ENCODE measurements around the gene GABARAPL1. TPM values are rescaled to one million over a fixed set of nuclear protein-coding genes. Genes with fewer than 3 reads are reported as not detected.

The GABARAPL1 gene
- polyA plus RNA-seq, 3 donors from 2014 or later, result 50.8 to 69.3 (median 53.9) TPM

DNA sequence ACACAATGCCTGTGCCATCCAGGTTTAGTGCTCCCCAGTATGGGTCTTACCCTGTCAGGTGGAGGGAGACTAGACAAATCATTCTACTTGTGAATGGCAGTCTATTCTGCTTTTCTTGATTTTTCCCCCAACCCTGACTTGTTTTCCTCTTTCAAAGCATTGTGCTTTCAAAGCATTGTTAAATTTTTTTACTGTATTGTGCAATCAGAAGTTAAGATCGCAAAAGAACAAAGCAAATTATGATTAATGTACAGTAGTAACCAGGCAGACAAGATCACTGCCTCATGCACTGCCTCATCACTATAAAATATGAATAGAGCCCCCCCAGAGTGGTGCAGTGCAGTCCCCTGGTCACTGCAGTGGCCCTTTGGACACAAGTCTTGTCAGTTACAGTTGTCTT is 14.1 kb downstream of the GABARAPL1 start:
- H3K4me1 Mint-ChIP-seq, result peaks cover 6 to 32% of the 10 kb centered on the region in 2 donors
- peaks cover 0 to 8% (median 4%) of the 10 kb centered on the region in 3 donors for H3K27me3 Mint-ChIP-seq (ENCODE audit: low read depth in 3 of 3)
- no peak for DNase-seq
- peak overlapping the region in 1 of 6 donors; percentile 4 for H3K27ac Mint-ChIP-seq
- peaks cover 25 to 36% (median 32%) of the 10 kb centered on the region in 3 donors for H3K36me3 Mint-ChIP-seq
- no peaks in the 10 kb centered on the region for H3K9me3 Mint-ChIP-seq
- H3K4me3 Mint-ChIP-seq, result no peak overlapping the region

DNA sequence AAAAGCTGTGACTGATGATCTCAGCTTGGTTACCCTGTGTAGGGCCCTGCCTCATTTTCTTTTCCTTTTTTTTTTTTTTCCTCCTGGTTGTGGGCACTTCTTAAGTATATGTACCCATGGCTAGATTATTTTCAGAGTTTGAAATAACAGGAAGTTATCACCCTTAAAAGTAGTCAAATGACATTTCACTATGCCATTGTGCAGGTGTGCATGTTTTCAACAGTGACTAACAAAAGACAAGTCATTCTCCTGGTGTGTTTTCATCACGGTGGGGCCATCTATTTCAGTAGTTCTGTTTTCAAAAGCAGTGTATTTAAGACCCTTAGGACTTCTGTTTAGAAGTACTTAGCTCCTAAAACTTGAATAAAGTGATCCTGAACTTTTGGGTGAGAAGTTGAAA is 15.0 kb downstream of the GABARAPL1 start:
- H3K9me3 Mint-ChIP-seq, result no peaks in the 10 kb centered on the region
- peak overlapping the region in 1 of 6 donors; percentile 60 for H3K27ac Mint-ChIP-seq

DNA sequence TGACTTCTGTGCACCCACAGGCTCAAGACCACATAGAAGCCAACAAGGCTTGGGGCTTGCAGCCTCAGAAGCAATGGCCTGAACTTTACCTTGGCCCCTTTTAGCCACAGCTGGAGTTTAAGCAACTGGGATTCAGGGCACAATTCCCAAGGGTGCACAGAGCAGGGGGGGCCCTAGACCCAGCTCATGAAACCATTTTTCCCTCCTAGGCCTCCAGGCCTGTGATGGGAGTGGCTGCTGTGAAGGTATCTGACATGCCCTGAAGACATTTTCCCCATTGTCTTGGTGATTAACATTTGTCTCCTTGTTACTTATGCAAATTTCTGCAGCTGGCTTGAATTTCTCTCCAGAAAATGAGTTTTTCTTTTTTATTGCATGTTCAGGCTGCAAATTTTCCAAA is 21.9 kb downstream of the GABARAPL1 start:
- peaks cover 5 to 13% (median 10%) of the 10 kb centered on the region in 3 donors for H3K36me3 Mint-ChIP-seq

More for the DNA sequence above, 15.0 kb downstream of the GABARAPL1 start:
- peaks cover 6 to 32% of the 10 kb centered on the region in 2 donors for H3K4me1 Mint-ChIP-seq
- peaks cover 16 to 26% (median 23%) of the 10 kb centered on the region in 3 donors for H3K36me3 Mint-ChIP-seq
- H3K4me3 Mint-ChIP-seq, result no peak overlapping the region
- no peak for DNase-seq
- H3K27me3 Mint-ChIP-seq (ENCODE audit: low read depth in 3 of 3), result peaks cover 0 to 8% (median 4%) of the 10 kb centered on the region in 3 donors

DNA sequence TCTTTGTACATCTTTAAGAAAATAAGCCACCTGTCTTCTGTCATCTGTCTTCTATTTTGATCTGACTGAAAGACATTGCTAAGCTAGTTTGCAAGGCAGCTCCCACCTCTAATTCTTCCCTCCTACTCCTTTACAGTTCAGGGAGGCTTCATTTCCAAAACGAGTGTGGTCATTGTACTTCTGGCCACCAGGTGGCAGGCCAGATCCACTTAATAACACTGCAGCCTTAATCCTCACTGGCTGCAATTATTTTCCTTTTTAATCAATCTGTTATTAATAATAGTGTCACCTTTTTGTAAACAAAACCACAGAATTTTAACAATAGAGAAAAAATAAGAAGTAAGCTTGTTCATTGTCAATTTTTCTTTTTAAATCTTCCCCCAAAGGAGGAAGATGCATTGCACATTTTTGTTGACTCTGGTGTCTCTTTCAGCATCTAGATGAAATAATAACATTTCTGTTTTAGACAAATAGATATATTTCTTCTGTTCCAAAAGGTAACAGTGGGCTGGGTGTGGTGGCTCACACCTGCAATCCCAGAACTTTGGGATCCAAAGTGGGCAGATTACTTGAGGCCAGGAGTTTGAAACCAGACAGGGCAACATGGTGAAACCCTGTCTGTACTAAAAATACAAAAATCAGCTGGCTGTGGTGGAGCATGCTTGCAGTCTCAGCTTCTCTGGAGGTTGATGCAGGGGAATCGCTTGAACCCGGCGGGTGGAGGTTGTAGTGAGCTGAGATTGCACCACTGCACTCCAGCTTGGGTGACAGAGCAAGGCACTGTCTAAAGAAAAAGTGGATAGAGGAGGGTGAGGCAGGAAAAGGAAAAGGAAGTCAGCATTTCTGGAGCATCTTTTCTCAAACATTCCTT is 23.3 kb downstream of the GABARAPL1 start:
- H3K4me3 Mint-ChIP-seq, result peak overlapping the region; percentile 71 to 75 (median 73)
- peak overlapping the region; percentile 72 to 93 (median 92) for H3K27ac Mint-ChIP-seq
- H3K27me3 Mint-ChIP-seq (ENCODE audit: low read depth in 3 of 3), result peaks cover 0 to 6% (median 5%) of the 10 kb centered on the region in 3 donors
- DNase-seq, result peak; percentile 52 to 61 (median 61)
- peaks cover 56 to 63% of the 10 kb centered on the region in 2 donors for H3K4me1 Mint-ChIP-seq
- peaks cover 0 to 18% (median 9%) of the 10 kb centered on the region in 6 donors for H3K9me3 Mint-ChIP-seq
- H3K36me3 Mint-ChIP-seq, result peaks cover 5 to 13% (median 10%) of the 10 kb centered on the region in 3 donors

More for the DNA sequence above, 21.9 kb downstream of the GABARAPL1 start:
- Mint-ChIP-seq H3K4me1 (peaks cover 44 to 49% of the 10 kb centered on the region in 2 donors), H3K9me3 (peaks cover 0 to 18% (median 9%) of the 10 kb centered on the region in 6 donors), H3K27ac (peak overlapping the region in 1 of 6 donors; percentile 32), H3K27me3 (ENCODE audit: low read depth in 3 of 3) (peaks cover 0 to 5% (median 5%) of the 10 kb centered on the region in 3 donors), H3K4me3 (no peak overlapping the region)
- DNase-seq, result no peak

DNA sequence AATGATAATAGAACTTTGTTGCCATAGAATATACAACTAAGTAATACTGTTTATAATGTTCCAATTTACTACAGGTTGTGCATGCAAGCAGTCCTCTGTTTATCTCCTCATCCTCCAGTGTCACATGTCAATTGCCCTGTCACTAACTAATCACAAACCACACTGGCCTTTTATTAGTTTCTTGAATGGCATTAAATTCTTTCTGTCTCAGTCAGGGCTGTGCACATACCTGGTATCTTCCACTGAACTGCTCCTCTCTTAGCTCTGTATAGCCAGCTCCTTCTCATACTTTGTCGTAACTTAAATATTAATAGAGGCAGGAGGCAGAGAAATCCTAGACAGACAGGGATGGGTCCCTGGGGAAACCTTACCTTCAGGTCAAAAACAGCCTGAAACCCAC is 24.0 kb downstream of the GABARAPL1 start:
- Mint-ChIP-seq H3K27me3 (ENCODE audit: low read depth in 3 of 3) (peaks cover 0 to 6% (median 5%) of the 10 kb centered on the region in 3 donors), H3K27ac (peak overlapping the region; percentile 72 to 93 (median 92)), H3K4me3 (peak overlapping the region; percentile 71 to 75 (median 73)), H3K36me3 (peaks cover 5 to 13% (median 10%) of the 10 kb centered on the region in 3 donors), H3K4me1 (peaks cover 63 to 71% of the 10 kb centered on the region in 2 donors), H3K9me3 (peaks cover 0 to 18% (median 9%) of the 10 kb centered on the region in 6 donors)
- no peak for DNase-seq

DNA sequence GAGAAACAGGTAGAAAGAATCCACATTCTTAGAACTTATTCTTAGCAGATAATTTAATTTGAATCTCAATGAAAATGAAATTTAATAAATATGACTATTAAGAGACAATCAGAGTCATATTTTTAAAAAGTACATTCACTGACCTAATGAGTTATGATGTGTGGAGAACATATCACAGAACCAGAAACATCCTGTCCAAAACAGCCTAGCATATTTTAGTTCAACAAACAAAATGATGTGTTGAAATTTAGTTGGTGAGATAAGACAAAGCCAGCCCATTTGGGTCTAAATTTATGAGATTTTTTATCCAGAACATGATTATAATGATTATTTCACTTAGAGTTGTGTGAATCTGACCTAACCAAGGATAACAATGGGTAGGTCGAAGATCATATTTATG is 25.8 kb downstream of the GABARAPL1 start:
- no peak for DNase-seq
- peak overlapping the region; percentile 19 to 67 (median 62) for H3K4me3 Mint-ChIP-seq
- peaks cover 0 to 17% (median 9%) of the 10 kb centered on the region in 6 donors for H3K9me3 Mint-ChIP-seq
- peaks cover 77 to 89% of the 10 kb centered on the region in 2 donors for H3K4me1 Mint-ChIP-seq
- H3K27ac Mint-ChIP-seq, result peak overlapping the region; percentile 70 to 93 (median 91)
- peaks cover 5 to 13% (median 8%) of the 10 kb centered on the region in 3 donors for H3K36me3 Mint-ChIP-seq
- H3K27me3 Mint-ChIP-seq (ENCODE audit: low read depth in 3 of 3), result peaks cover 3 to 5% (median 3%) of the 10 kb centered on the region in 3 donors

DNA sequence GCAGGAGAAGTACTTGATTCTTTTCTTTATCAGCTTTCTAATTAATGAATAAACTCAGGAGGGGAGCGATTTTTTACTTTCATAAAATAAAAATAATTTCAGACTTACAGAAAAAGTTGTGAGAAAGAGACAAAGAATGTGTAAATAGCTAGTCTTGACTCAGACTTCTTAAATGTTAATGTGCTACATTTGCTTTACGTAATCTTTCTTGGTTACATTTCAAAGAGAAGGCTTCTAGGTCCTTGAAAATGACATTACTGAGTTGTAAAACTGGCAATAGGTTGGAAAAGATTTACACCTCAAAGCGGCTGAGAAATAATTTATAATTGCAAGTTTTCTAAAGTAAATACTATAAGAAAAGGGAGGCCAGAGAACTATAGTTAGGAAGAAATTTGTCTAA is 28.6 kb downstream of the GABARAPL1 start:
- no peaks in the 10 kb centered on the region for H3K9me3 Mint-ChIP-seq
- H3K36me3 Mint-ChIP-seq, result no peaks in the 10 kb centered on the region
- H3K27me3 Mint-ChIP-seq (ENCODE audit: low read depth in 3 of 3), result peaks cover 3 to 8% (median 7%) of the 10 kb centered on the region in 3 donors
- peaks cover 85 to 100% of the 10 kb centered on the region in 2 donors for H3K4me1 Mint-ChIP-seq
- peak overlapping the region in 4 of 5 donors; percentile 10 to 62 (median 48) for H3K4me3 Mint-ChIP-seq
- DNase-seq, result no peak
- H3K27ac Mint-ChIP-seq, result peak overlapping the region; percentile 75 to 98 (median 88)

DNA sequence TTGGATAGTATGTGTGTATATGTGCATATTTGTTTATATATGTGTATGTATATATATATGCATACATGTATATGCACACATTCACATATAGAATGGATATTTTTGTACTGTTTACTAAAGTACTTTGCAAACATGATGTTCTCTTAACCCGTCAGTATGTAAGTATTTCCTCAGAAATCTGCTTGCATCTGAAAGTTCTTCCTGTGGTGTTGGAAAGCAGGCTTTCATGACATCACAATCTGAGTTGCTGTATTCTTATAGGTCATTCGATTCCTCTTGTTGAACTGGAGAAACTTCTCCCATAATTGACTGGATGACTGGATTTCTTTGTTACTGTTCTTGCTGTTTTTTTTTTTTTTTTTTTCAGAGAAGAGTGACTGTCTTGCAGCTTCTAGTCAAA is 29.1 kb downstream of the GABARAPL1 start:
- H3K9me3 Mint-ChIP-seq, result no peaks in the 10 kb centered on the region
- peaks cover 83 to 100% of the 10 kb centered on the region in 2 donors for H3K4me1 Mint-ChIP-seq
- H3K4me3 Mint-ChIP-seq, result peak overlapping the region in 4 of 5 donors; percentile 33 to 81 (median 61)
- peaks cover 3 to 8% (median 7%) of the 10 kb centered on the region in 3 donors for H3K27me3 Mint-ChIP-seq (ENCODE audit: low read depth in 3 of 3)
- no peaks in the 10 kb centered on the region for H3K36me3 Mint-ChIP-seq
- no peak for DNase-seq
- H3K27ac Mint-ChIP-seq, result peak overlapping the region; percentile 7 to 98 (median 90)

DNA sequence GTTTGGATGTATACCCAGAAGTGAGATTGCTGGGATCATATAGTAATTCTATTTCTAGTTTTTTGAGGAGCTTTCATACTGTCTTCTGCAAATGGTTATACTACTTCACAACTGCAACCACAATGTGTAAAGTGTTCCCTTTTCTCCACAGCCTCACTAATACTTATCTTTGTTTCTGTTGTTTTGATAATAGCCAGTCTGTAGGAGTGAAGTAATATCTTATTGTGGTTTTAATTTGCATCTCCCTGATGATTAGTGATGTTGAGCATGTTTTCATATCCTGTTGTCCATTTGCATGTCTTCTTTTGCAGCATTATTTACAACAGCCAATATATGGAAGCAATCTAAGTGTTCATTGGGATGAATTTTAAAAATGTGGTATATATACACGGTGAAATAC is 29.9 kb downstream of the GABARAPL1 start:
- H3K9me3 Mint-ChIP-seq, result no peaks in the 10 kb centered on the region
- DNase-seq, result no peak
- H3K27ac Mint-ChIP-seq, result peak overlapping the region; percentile 74 to 98 (median 90)
- peaks cover 81 to 100% of the 10 kb centered on the region in 2 donors for H3K4me1 Mint-ChIP-seq
- H3K36me3 Mint-ChIP-seq, result no peaks in the 10 kb centered on the region
- peaks cover 3 to 8% (median 7%) of the 10 kb centered on the region in 3 donors for H3K27me3 Mint-ChIP-seq (ENCODE audit: low read depth in 3 of 3)
- peak overlapping the region; percentile 41 to 81 (median 80) for H3K4me3 Mint-ChIP-seq

DNA sequence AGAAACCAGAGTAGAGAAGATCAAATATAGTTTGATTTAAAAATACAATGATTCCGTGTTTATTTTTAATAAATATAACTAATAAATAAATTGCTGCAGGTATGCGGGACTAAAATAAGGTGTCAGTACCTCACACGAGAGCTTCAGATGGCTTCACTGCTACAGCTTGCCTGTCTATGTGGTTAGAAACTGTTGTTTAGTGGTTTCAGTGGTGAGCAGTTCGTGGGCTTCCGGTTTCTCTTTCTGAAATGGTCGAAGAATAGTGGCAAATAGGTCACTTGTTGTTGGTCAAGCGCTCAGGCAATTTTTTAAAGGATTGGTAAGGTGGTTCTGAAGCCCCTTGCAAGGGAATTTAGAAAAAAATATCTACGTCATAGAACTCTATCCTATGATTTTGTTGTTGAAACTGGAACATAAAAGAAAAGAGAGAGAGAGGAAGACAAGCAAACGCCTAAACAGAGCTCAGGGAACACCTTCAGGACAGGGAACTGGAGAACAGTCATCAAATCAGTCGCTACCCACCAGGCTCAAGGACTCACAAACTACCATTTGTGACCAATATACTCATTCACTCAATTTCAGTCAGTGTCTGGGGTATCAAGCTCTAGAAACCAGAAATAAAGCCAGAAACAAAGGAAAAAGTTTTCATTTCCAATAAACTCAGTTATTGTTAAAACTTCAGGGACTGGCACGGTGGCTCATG is 31.3 kb downstream of the GABARAPL1 start:
- Mint-ChIP-seq H3K27ac (peak overlapping the region; percentile 93 to 98 (median 96)), H3K4me3 (peak overlapping the region; percentile 80 to 91 (median 86)), H3K36me3 (no peaks in the 10 kb centered on the region), H3K27me3 (ENCODE audit: low read depth in 3 of 3) (peaks cover 3 to 8% (median 7%) of the 10 kb centered on the region in 3 donors), H3K9me3 (no peaks in the 10 kb centered on the region), H3K4me1 (peaks cover 79 to 100% of the 10 kb centered on the region in 2 donors)
- peak; percentile 73 to 78 (median 77) for DNase-seq

DNA sequence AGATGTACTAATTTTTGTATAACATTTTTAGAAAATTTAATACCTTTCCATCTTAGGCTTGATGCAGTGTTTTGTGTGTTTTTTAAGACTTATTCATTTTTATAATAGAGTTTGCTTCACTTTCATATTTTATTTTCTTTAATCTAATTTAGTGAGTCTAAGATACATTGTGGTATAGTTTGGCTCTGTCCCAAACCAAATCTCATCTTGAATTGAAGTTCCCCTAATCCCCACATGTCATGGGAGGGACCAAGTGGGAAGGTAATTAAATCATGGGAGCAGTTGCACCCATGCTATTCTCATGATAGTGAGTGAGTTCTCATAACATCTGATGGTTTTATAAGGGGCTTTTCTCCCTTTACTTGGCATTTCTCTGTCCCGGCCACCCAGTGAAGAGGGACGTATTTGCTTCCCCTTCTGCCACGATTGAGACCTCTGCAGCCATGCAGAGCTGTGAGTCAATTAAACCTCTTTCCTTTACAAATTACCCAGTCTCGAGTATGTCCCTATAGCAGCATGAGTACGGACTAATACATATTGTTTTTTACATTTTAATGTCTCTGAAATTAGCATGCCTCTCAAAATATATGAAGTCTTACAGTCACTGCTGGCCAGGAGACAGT is 34.9 kb downstream of the GABARAPL1 start:
- H3K4me3 Mint-ChIP-seq, result peak overlapping the region; percentile 62 to 72 (median 66)
- no peak for DNase-seq
- H3K27me3 Mint-ChIP-seq (ENCODE audit: low read depth in 3 of 3), result peaks cover 3 to 11% (median 10%) of the 10 kb centered on the region in 3 donors
- peak overlapping the region; percentile 90 to 94 (median 94) for H3K27ac Mint-ChIP-seq
- H3K4me1 Mint-ChIP-seq, result peaks cover 80 to 100% of the 10 kb centered on the region in 2 donors
- H3K9me3 Mint-ChIP-seq, result peaks cover 0 to 1% (median 0%) of the 10 kb centered on the region in 6 donors
- peaks cover 0 to 3% (median 2%) of the 10 kb centered on the region in 3 donors for H3K36me3 Mint-ChIP-seq

DNA sequence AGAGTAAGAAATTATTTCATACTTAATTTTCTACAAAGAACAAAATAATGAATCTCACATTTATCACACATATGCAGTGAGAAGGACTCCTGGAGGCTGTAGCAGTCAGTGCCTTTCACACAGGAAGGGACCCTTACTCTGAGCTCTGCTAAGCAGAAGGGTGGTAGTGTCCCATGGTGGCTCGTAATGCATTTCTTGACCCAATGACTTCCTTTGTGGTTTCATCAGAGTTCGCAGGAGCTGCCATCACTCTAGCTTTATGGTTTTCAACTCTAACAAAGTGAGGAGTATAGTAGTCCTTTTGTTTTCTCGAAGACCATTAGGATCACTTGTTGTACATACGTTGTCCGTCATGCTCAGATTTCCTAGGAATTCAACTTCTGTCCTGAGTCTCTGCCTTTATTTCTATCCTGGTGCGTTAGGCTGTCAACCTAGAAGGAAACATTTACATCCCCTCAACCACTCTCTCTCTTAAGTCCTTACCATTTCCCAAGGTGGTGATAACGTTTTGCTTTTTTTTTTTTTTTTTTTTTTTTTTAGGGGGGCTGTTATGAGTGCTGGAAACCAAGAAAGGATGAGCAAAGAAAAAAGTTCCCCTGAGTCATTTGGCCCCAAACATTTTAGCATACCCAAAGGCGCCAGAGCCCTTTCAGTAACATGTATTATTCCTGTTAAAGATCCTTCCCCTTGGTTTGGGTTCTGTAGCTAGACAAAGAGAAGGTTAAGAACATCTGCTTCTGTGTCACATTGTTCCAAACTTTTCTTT is 37.2 kb downstream of the GABARAPL1 start:
- H3K4me3 Mint-ChIP-seq, result peak overlapping the region; percentile 79 to 86 (median 84)
- peaks cover 0 to 5% (median 4%) of the 10 kb centered on the region in 3 donors for H3K27me3 Mint-ChIP-seq (ENCODE audit: low read depth in 3 of 3)
- peak; percentile 83 to 87 (median 85) for DNase-seq
- peaks cover 0 to 12% (median 5%) of the 10 kb centered on the region in 3 donors for H3K36me3 Mint-ChIP-seq
- H3K9me3 Mint-ChIP-seq, result peaks cover 0 to 6% (median under 1%) of the 10 kb centered on the region in 6 donors
- H3K27ac Mint-ChIP-seq, result peak overlapping the region; percentile 94 to 99 (median 96)
- H3K4me1 Mint-ChIP-seq, result peaks cover 71 to 91% of the 10 kb centered on the region in 2 donors
